GM12874 (cell line): ENCODE measurements around the gene GPC3.

Experiments
- TF ChIP-seq, protein P1 (sequence below): IDR thresholded peaks from 2 replicates; pipeline ENCODE4 v1.5.1; 2011; ENCODE audit warnings: low read depth, mild to moderate bottlenecking, control low read depth, low read length, moderate library complexity; ENCODE audit not compliant: insufficient read depth

The GPC3 gene

DNA sequence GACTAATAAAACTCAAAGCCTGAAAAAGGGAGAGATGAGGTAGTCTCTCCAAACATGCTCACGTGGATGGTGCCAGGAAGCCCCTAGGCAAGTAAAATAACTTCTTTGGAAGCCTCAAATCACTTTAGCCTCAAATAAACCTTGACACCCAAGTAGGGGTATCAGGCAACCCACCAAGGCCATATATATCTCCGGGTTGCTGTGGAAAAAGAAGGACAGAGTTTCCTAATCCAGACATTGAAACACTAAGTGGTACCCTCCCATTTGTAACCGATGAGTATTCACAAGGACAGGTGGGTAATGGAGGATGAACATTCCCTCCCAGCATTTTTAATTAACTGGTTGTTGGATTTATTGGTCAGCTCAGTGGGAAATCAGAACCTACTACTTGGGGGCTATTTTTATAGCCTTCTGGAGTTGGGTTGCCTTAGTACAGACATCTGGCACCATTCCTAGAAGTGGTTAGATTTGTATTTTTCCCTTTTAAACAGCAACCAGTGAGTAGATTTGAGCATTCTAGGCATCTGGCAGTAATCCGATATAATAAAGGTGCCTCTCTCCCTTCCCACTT lies 87.7 kb downstream of the GPC3 start:
- TF ChIP-seq, protein P1, sequence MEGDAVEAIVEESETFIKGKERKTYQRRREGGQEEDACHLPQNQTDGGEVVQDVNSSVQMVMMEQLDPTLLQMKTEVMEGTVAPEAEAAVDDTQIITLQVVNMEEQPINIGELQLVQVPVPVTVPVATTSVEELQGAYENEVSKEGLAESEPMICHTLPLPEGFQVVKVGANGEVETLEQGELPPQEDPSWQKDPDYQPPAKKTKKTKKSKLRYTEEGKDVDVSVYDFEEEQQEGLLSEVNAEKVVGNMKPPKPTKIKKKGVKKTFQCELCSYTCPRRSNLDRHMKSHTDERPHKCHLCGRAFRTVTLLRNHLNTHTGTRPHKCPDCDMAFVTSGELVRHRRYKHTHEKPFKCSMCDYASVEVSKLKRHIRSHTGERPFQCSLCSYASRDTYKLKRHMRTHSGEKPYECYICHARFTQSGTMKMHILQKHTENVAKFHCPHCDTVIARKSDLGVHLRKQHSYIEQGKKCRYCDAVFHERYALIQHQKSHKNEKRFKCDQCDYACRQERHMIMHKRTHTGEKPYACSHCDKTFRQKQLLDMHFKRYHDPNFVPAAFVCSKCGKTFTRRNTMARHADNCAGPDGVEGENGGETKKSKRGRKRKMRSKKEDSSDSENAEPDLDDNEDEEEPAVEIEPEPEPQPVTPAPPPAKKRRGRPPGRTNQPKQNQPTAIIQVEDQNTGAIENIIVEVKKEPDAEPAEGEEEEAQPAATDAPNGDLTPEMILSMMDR = no peak

DNA sequence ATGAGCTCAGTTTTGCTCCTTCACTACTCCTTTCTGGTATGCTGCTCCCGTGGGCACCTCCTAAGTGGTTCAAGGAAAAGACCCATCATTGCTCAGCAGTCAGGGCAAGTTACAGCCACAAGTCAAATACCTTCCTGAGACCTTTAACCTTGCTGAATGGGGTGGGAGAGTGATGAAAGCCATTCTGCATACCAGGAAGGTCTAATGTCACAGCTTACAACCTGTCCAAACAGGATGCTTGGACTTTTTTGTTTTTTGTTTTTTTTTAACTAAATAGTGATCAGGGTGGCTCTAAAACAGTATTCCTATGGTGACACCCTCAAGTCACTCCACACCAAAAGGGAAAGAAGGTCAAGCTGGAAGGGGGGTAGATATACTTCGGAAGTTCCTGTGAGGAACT lies 93.1 kb downstream of the GPC3 start:
- TF ChIP-seq, protein P1 = no peak

DNA sequence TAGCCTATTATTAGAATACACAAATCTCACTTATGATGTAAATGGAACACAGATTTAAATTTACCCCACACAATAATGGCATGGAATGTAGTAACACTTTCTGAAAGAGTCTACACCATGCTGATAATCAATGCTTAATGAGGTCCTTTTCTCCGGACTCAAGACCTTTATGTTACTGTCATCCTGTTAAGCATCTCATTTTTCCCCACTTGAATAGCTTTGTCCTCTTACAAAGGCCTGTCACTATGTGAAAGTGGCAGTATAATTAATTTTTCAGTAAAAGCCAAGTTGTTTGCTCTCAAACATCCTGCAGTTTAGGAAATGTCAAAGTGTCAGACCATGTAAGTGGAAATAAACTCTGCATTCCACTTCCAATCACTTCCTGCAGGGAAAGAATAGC lies 96.4 kb downstream of the GPC3 start:
- TF ChIP-seq, protein P1 = no peak

DNA sequence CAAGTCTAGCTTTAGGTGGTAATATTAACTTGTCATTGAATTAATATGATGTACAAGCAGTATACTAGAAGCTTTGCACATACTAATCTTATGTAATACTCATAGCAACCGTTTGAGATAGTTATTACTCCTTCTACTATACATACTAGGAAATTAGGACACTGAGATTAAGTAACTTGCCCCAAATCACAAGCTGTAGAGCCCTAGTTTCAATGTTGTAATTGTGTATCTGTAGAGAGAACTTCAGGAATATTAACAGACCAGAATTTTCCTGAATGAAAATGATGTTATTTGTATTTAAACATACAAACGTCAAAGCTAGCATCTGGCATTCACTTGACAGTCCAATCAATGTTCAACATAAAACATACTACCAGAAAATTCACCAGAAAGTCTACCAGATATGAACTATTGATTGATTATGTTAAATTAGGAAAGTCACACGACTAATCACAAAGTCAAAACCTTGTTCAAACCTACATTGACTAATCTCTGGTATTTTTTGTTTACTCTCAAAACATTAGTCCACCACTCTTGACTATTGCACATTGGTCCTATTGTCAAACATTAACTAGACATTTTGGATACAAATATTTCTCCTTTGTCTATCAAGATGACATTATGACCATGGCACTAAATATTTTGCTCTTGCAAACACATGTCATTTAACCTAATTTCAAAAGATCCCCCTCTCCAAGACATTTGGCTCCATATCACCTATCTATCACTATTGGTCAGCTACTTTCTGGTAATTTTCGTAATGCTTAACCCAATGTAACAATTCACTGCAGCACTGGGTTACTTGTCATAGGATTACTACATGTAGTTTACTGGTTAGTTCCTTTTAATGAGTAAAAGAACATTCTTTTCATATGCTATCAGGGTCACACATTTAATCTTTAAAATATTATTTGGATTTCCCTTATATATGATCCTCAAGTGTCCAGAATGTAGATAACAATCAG lies 100.7 kb downstream of the GPC3 start:
- TF ChIP-seq, protein P1 = no peak

DNA sequence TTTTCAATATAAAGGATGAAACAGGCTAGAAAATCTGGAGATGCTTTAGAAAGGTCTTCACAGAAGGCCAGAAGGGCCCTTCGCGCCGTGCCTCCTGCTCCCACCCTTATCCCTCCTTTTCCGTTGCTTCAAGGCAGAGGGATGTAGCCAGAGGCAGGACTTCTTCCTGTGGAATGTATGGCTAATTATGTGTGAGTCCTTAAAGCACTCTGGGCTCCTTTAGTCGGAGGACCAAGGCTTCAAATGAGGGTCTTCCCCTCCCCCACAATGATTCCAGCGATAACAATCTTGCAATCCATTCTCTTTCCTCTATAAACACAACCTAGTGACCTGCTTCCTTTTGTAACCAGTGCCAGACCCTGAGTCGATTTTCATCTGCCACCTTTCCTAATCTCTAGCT lies 103.5 kb downstream of the GPC3 start:
- TF ChIP-seq, protein P1 = no peak

DNA sequence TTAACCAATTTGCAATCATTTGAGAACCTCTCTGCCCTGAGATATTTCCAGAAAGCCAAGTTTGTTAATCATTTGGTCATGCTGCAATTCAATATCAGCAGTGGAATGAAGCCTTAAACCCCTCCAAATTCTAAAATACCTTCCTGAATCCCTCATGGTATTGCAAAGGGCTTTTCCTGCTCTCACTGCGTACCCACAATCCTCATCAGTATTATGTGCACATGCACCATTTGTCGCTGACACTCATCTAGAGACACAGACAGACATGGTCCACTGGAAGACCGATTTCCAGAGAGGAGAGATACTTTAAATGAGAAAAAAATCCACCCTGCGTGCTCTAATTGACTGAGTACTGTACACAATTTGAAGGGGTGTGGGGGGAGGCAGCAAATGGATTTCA lies 104.4 kb downstream of the GPC3 start:
- TF ChIP-seq, protein P1 = no peak

DNA sequence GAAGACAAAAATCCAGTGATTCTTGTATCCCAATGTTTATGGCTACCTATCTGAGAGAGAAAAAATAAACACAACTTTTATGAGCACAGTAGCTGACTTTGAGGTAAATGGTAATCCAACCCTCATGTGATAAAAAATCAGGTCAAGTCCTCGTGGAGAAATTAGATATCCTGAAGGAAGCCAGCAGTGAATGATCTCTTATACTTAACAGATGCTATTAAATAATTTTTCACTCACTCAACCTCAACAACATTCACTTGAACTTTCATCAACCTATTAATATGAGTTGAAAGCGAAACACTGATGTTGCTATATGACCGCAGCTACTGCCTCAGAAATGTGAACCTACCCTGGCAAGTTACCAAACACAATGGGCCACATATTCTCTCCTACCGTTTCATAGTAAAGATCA lies 105.4 kb downstream of the GPC3 start:
- TF ChIP-seq, protein P1 = no peak
